Fibroblast of skin of abdomen (primary cell): ENCODE results near the gene CACNA1F.

Experiments used
- DNase-seq: peaks from one replicate; pipeline ENCODE4 v3.0.0-alpha.2; 2013

The CACNA1F gene

GRCh38 chrX:49193542-49193964, 39.6 kb downstream of the CACNA1F start:
- DNase-seq: no peak

- DNase-seq: no peak
Observed at GRCh38 chrX:49192722-49193328, 40.3 kb downstream of the CACNA1F start.

GRCh38 chrX:49191574-49192011, 41.5 kb downstream of the CACNA1F start:
- no peak for DNase-seq

- DNase-seq: peak; percentile 100
Observed at GRCh38 chrX:49190821-49191573, 42.1 kb downstream of the CACNA1F start.

- DNase-seq: no peak
Observed at GRCh38 chrX:49189606-49190005, 43.5 kb downstream of the CACNA1F start.

- DNase-seq: no peak
Observed at GRCh38 chrX:49188468-49189076, 44.6 kb downstream of the CACNA1F start.

GRCh38 chrX:49187526-49187925, 45.6 kb downstream of the CACNA1F start:
- no peak for DNase-seq

GRCh38 chrX:49187028-49187394, 46.1 kb downstream of the CACNA1F start:
- no peak for DNase-seq

- DNase-seq: peak; percentile 55
Observed at GRCh38 chrX:49186125-49187027, 46.8 kb downstream of the CACNA1F start, which contains the start of gene PRICKLE3. Gene PRICKLE3, minus strand, starts transcription at chrX:49186373. Its CDS starts 76 bp downstream, at chrX:49186297.

GRCh38 chrX:49184294-49185281, 48.6 kb downstream of the CACNA1F start:
- peak; percentile 88 for DNase-seq

GRCh38 chrX:49183701-49184281, 49.3 kb downstream of the CACNA1F start:
- DNase-seq: no peak

- no peak for DNase-seq
Observed at GRCh38 chrX:49179358-49179757, 53.8 kb downstream of the CACNA1F start.

GRCh38 chrX:49178537-49178936, 54.6 kb downstream of the CACNA1F start:
- no peak for DNase-seq

- DNase-seq: no peak
Observed at GRCh38 chrX:49177873-49178480, 55.2 kb downstream of the CACNA1F start.

- DNase-seq: no peak
Observed at GRCh38 chrX:49177338-49177833, 55.8 kb downstream of the CACNA1F start.

GRCh38 chrX:49176421-49177326, 56.5 kb downstream of the CACNA1F start:
- DNase-seq: no peak

GRCh38 chrX:49175435-49176274, 57.5 kb downstream of the CACNA1F start:
- DNase-seq: no peak

- no peak for DNase-seq
Observed at GRCh38 chrX:49174723-49175122, 58.4 kb downstream of the CACNA1F start.
